ENCODE results near the gene MED23.
"Not testable (repeated sequence)": the region's sequence is repeated elsewhere in the genome, so short reads cannot be mapped to it uniquely, and the experiment has no call there.

Gene MED23

DNA sequence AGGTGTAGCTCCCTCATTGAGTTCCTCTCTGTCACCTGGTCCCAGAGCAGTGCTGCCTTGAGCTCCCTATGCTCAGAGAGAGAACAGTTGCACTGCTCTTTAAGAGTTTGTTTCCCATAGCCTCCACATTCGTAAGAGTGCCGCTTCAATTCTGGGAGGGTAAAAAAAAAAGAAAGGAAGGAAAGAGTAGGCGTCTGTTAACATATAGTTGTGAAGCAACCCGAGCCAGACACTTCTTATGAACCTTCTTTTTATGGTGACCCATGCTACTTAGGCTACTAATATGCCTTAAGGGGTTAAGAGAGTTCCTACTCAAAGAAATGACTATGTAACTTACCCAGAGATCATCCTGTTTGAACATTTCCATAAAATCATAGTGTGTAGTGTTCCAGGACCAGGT is 59.3 kb downstream of the MED23 start:
- DNase-seq, result no peak

- no peak for DNase-seq
Measured at GRCh38 chr6:131565056-131565455, 63.0 kb downstream of the MED23 start.

GRCh38 chr6:131561925-131562707 is 65.9 kb downstream of the MED23 start:
- no peak for DNase-seq

DNA sequence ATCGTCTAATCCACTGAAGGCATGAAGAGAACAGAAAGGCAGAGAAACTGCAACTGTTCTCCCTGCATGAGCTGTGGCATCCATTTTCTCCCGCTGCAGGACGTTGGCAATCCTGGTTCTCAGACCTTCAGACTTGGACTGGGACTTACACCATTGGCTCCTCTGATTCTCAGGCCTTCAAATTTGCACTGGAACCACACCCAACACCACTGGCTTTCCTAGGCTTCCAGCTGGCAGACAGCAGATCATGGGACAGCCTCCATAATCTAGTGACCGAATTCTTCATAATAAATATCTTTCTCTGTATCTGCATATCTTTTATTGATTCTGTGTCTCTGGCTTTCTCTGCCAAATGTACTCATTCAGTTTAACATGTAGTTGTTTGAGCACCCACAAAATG is 69.1 kb downstream of the MED23 start:
- DNase-seq, result no peak

DNA sequence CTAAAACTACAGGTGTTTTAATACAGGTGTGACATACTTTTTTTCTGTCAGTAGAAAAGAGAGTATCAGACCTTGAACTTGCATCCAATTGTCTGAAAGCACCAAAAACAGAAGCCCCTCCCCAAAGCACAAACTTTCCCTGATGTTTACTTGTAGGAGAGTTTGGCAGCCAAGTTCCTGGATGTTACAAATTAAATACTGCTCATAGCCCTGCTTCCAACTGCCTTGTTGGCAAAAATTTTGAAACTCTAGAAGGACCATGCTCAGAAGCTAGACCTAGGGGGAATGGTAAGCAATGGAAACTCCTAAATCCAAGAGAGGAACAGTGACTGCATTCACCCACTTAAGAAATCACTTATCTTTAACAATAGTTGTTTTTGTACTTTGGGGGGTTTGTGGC is 72.0 kb downstream of the MED23 start:
- DNase-seq, result no peak

DNA sequence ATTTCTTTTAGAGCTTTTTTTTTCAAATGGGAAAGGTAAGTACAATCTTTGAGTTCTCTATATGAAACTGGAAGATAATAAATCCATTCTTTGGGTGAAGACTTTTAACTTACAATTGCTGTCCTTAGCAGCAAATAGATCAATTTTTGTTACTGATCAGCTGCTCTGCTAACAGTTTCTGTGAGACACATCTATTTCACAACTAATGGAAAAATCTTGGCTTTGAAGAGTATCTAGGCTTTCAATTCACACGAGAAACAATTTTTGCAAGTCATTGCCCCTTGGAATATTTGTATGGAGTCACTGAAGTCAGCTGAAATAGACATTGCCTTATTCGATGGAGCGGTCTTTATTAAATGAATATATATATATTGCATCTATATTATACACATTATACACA is 75.5 kb downstream of the MED23 start:
- DNase-seq, result no peak

DNA sequence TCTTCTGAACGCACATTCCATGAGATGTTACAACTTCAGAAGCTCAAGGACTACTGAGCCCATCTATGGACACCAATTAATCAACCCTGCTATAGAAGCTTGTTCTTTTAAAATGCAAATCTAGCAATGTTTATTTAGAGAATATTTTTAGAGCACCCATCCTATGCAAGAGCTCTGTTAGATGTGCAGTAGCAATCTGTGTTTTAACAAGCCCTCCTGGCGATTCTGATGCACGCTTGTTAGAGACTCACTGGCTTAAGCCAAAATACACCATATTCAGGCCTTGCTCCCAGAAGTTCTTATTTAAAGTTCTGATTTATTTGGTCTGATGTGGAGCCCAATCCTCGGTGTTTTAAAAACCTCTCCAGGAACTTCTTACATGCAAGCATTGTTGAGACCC is 76.1 kb downstream of the MED23 start:
- DNase-seq, result no peak

GRCh38 chr6:131549811-131550210 is 78.2 kb downstream of the MED23 start:
- no peak for DNase-seq

- DNase-seq, result no peak
Measured at GRCh38 chr6:131548441-131548840, 79.6 kb downstream of the MED23 start.

DNA sequence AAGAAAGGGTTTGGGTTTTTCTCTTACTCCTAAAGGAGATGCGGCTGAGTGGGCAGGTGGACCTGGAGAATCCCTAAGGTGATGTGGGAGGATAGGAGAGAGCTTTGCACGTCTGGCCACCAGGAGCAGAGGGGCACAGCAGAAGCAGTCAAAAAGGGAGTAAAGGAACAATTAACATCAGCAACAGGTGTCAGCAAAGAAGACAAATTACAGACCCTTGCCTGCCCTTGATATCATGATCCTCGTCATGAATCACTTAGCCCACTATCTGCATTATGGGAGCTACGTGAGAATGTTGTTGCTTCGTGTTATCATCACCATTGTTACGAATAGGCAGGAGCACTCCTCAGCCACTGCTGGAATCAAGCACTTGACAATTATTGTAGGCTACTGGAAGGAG is 80.6 kb downstream of the MED23 start:
- DNase-seq, result no peak

DNA sequence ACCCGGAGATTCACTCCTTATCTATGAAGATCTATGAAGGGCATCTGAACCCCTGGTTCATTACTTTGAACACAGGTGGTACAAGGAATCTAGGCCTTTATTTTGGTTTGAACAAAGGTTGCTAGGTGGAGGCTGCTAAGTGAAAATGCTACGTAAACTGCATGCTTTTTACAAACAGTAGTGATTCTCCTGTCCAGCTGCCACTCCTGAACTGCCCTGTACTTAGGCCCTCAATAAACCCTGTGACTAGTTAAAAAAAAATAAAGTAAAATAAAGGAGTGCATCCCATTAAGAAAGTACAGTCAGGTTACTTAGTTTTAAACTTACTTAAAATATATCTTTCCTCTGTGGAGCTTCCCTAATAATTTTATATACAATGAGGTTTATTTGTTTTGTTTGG is 82.7 kb downstream of the MED23 start:
- no peak for DNase-seq

DNA sequence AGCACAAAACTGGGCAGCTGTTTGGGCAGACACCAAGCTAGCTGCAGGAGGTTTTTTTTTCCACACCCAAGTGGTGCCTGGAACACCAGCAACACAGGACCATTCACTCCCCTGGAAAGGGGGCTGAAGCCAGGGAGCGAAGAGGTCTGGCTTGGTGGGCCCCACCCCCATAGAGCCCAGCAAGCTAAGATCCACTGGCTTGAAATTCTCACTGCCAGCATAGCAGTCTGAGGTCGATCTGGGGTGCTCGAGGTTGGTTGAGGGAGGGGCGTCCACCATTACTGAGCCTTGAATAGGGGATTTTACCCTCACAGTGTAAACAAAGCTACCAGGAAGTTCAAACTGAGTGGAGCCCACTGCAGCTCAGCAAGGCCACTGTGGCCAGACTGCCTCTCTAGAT is 89.4 kb downstream of the MED23 start:
- DNase-seq, result not testable (repeated sequence)

DNA sequence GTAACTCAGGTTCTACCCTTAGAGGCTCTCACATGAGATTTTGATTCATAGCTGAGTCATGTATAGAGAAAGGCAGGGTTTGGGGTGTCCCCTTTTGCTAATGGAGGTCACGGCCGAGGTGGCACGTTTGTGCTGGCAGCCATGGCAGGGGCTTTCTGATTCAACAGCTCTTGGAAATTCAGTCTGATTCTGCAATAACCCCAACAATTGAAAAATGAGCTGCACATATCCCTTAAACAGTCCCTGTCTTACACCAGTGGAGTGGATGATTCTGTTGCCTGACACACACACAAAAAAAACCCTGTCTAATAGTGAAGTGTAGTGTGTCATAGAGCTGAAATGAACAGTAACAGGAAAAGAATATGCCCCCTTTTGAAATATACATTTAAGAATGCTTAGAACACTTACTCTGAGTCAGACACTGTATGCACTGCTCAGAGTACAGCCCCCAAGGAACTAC is 95.4 kb downstream of the MED23 start:
- no peak for DNase-seq

- not testable (repeated sequence) for DNase-seq
Measured at GRCh38 chr6:131531681-131532080, 96.4 kb downstream of the MED23 start.

GRCh38 chr6:131530936-131531335 is 97.1 kb downstream of the MED23 start:
- DNase-seq, result not testable (repeated sequence)

GRCh38 chr6:131524695-131525336 is 103.2 kb downstream of the MED23 start:
- no peak for DNase-seq

DNA sequence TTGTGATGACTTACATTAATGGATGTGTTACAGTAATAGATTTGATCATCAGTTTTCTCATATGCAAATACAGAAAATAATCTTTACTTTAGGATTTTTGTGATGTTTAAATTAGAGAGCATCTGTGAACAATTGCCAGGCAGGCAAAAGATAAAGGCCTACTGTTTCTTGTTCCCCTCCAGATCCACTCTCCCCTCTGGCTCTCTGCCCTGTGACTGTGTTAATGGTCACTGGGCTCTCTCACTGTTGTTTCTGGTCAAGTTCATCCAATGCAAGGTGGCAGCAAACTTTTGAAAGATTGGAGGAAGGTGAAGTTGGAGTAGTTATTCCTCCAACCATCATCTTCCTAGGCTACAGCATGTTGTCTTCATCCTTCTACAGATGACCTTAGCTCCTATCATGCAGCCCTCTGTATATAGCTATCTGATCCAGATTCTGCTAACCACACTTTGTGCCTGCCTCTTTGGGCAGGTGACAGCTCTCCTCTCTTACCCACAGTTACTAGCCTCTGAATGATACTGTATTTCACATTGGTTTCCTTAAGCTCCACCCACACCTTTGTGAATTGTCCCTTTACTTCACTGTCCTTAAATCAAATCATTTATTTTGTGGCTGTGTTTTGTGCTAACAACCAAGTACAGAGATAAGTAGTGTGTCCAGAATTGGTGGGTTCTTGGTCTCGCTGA is 103.9 kb downstream of the MED23 start:
- no peak for DNase-seq

All from GF-D8 (cell line).